Tibial nerve (tissue), 4 donors: ENCODE measurements around the gene KIF26A. TPM values are rescaled to one million over a fixed set of nuclear protein-coding genes. Genes with fewer than 3 reads are reported as not detected.

Source experiments
- DNase-seq, 2 donors: peaks; one replicate each; pipeline ENCODE4 v3.0.0-alpha.2; 2019; ENCODE audit warnings: low spot score in 2 of 2
- H3K27ac ChIP-seq, 4 donors: fragments of 200-600 bp; sonication (generic) in 3 of 4; one replicate each; pipeline ENCODE4 v1.5.1; 2017 to 2019; ENCODE audit warnings: mild to moderate bottlenecking in 1 of 4
- H3K27me3 ChIP-seq, 2 donors: fragments of 200-600 bp; sonication (generic) in 1 of 2; one replicate each; pipeline versions ENCODE4 v1.5.1 to v1.6.0; 2017 to 2019
- H3K36me3 ChIP-seq, 3 donors: fragments of 200-600 bp; sonication (generic); one replicate each; pipeline ENCODE4 v1.5.1; 2018 to 2019
- H3K4me1 ChIP-seq, 4 donors: fragments of 200-600 bp; sonication (generic) in 3 of 4; one replicate each; pipeline ENCODE4 v1.5.1; 2017 to 2019
- H3K4me3 ChIP-seq, 4 donors: fragments of 200-600 bp; sonication (generic) in 3 of 4; one replicate each; pipeline ENCODE4 v1.5.1; 2017 to 2019; ENCODE audit warnings: mild to moderate bottlenecking in 1 of 4, moderate library complexity in 1 of 4
- H3K9me3 ChIP-seq, 4 donors: fragments of 200-600 bp; sonication (generic) in 3 of 4; one replicate each; pipeline ENCODE4 v1.5.1; 2017 to 2019
- CTCF ChIP-seq, 5 experiments: fragments of 200-600 bp in 3 of 5; fragments of 450-650 bp in 2 of 5; sonication (generic) in 3 of 5; IDR thresholded peaks; one replicate each; pipeline ENCODE4 v1.5.1; 2016 to 2019; ENCODE audit warnings: antibody characterized with exemption in 5 of 5, mild to moderate bottlenecking in 3 of 5, moderate library complexity in 2 of 5
- EP300 ChIP-seq, 2 donors: sonication (generic); formaldehyde crosslinking; IDR thresholded peaks; one replicate each; pipeline ENCODE4 v1.6.1; 2017; ENCODE audit warnings: antibody characterized with exemption in 2 of 2, mild to moderate bottlenecking in 1 of 2
- POLR2A ChIP-seq, 2 donors: fragments of 450-650 bp; IDR thresholded peaks; one replicate each; pipeline ENCODE4 v1.6.1; 2017; ENCODE audit warnings: antibody characterized with exemption in 2 of 2, mild to moderate bottlenecking in 2 of 2, moderate library complexity in 2 of 2
- WGBS, 2 donors: methylation state at CpG; one replicate each; pipeline ENCODE4 v1.1.5; 2018; 5-methylcytosine and 5-hydroxymethylcytosine counted together
- total RNA-seq, 4 donors: library from RNA; depleted of rRNA; stranded (reverse); fragments of >200 nt; gene quantifications; one replicate each; pipeline ENCODE4 v1.1.0, GENCODE V29; 2016

The KIF26A gene
- total RNA-seq, 4 donors from 2014 or later = 2.6 to 4.2 (median 3.3) TPM

GRCh38 chr14:104169005-104169698 lies 30.8 kb downstream of the KIF26A start:
- WGBS, 2 donors = 67 to 69% methylated on average over 6 to 12 of the region's 20 CpGs
- Histone ChIP-seq H3K36me3 (peaks cover 0 to 46% (median 0%) of the 10 kb centered on the region in 3 donors), H3K9me3 (no peaks in the 10 kb centered on the region), H3K4me1 (no peaks in the 10 kb centered on the region), H3K27ac (no peak overlapping the region), H3K27me3 (no peaks in the 10 kb centered on the region), H3K4me3 (no peak overlapping the region)
- DNase-seq = no peak
- TF ChIP-seq CTCF (IDR thresholded peaks at IDR 0.05) (no peak), POLR2A (IDR thresholded peaks at IDR 0.05) (no peak), EP300 (IDR thresholded peaks at IDR 0.05) (no peak)

- TF ChIP-seq CTCF (IDR thresholded peaks at IDR 0.05) (no peak), POLR2A (IDR thresholded peaks at IDR 0.05) (no peak), EP300 (IDR thresholded peaks at IDR 0.05) (no peak)
- no peaks in the 10 kb centered on the region for H3K4me1 ChIP-seq
- H3K36me3 ChIP-seq = peaks cover 0 to 53% (median 0%) of the 10 kb centered on the region in 3 donors
- H3K27me3 ChIP-seq = no peaks in the 10 kb centered on the region
- H3K4me3 ChIP-seq = no peak overlapping the region
- no peak overlapping the region for H3K27ac ChIP-seq
- 53 to 57% methylated on average over 27 of the region's 27 CpGs for WGBS, 2 donors
- H3K9me3 ChIP-seq = no peaks in the 10 kb centered on the region
- DNase-seq = no peak
Observed at GRCh38 chr14:104169699-104170479, 31.5 kb downstream of the KIF26A start.

DNA sequence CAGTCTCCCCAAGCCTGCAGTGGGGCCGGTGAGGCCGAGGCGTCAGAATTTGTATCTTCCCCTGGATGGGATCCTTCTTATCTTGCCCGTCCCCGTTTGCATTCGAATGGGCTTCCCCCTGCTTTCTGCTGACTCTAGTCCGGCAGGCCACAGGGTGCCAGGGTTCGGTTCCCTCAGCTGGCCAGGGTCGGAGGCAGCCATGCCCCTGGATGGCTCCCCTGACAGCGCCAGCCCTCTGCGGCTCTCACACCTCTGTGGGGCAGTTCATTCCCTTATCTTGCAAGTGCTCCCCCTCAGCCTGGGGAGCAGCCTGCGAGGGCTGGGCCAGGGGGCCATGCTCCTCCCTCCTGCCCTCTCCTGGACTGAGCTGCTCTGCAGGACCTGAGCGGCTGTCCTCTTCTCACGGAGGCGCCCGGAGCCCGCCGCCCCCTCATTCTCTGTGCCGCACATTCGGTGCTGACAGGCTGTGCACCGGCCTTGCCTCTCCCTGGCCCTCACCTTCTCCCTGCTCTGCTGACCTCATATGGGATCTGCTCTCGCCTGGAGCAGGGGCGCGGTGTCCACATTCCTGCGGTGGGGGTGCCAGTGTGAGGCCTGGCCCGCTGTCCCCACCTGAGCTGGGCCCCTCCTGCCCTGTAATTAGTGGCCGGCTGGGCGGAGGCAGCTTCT lies 32.8 kb downstream of the KIF26A start:
- no peaks in the 10 kb centered on the region for H3K9me3 ChIP-seq
- TF ChIP-seq POLR2A (IDR thresholded peaks at IDR 0.05) (no peak), EP300 (IDR thresholded peaks at IDR 0.05) (no peak), CTCF (IDR thresholded peaks at IDR 0.05) (no peak)
- no peaks in the 10 kb centered on the region for H3K4me1 ChIP-seq
- no peak for DNase-seq
- no peak overlapping the region for H3K27ac ChIP-seq
- no peaks in the 10 kb centered on the region for H3K27me3 ChIP-seq
- 68 to 72% methylated on average over 26 to 28 of the region's 28 CpGs for WGBS, 2 donors
- peaks cover 0 to 66% (median 0%) of the 10 kb centered on the region in 3 donors for H3K36me3 ChIP-seq
- no peak overlapping the region for H3K4me3 ChIP-seq

GRCh38 chr14:104171895-104172294 lies 33.5 kb downstream of the KIF26A start:
- DNase-seq = no peak
- whole genome bisulfite sequencing, 2 donors = 82 to 93% methylated on average over 19 to 24 of the region's 33 CpGs

More at GRCh38 chr14:104171895-104172294, 33.5 kb downstream of the KIF26A start:
- Histone ChIP-seq H3K4me1 (no peaks in the 10 kb centered on the region), H3K4me3 (no peak overlapping the region), H3K9me3 (no peaks in the 10 kb centered on the region), H3K36me3 (peaks cover 0 to 71% (median 0%) of the 10 kb centered on the region in 3 donors), H3K27ac (no peak overlapping the region), H3K27me3 (no peaks in the 10 kb centered on the region)
- TF ChIP-seq EP300 (IDR thresholded peaks at IDR 0.05) (no peak), CTCF (IDR thresholded peaks at IDR 0.05) (no peak), POLR2A (IDR thresholded peaks at IDR 0.05) (no peak)
